ENCODE data around the gene SUCLG2. TPM values are rescaled to one million over a fixed set of nuclear protein-coding genes. Genes with fewer than 3 reads are reported as not detected.

The SUCLG2 gene
- total and polyA plus RNA-seq, 10 of the 15 experiments (the other 5 are each of a cell fraction or from before 2014, with no cell fraction given): 17.8 to 50.9 (median 37.2) TPM

- TF ChIP-seq SUPT20H (IDR thresholded peaks at IDR 0.05; ENCODE audit: borderline replicate concordance, control insufficient read depth, low read depth, low read length) (no peak), CEBPZ (IDR thresholded peaks at IDR 0.05; ENCODE audit: low read depth, low read length) (no peak), ZBTB4 (CRISPR knock-in tag; IDR thresholded peaks at IDR 0.05) (no peak), SREBF1 (IDR thresholded peaks at IDR 0.05; ENCODE audit: low read length) (no peak), RFX5 (IDR thresholded peaks at IDR 0.05; ENCODE audit: low read depth, low read length) (no peak), EP300 (IDR thresholded peaks at IDR 0.05; ENCODE audit: borderline replicate concordance in 1 of 2, control insufficient read depth in 1 of 2, low read depth in 2 of 2, low read length in 2 of 2) (no peak), ELK1 (IDR thresholded peaks at IDR 0.05; ENCODE audit: low read depth, low read length) (no peak), MXI1 (IDR thresholded peaks at IDR 0.05; ENCODE audit: low read depth, low read length) (no peak; the same call in none of the 2 replicates), FOXM1 (IDR thresholded peaks at IDR 0.05; ENCODE audit: low read depth, low read length) (no peak)
- TF ChIP-seq, protein P1, sequence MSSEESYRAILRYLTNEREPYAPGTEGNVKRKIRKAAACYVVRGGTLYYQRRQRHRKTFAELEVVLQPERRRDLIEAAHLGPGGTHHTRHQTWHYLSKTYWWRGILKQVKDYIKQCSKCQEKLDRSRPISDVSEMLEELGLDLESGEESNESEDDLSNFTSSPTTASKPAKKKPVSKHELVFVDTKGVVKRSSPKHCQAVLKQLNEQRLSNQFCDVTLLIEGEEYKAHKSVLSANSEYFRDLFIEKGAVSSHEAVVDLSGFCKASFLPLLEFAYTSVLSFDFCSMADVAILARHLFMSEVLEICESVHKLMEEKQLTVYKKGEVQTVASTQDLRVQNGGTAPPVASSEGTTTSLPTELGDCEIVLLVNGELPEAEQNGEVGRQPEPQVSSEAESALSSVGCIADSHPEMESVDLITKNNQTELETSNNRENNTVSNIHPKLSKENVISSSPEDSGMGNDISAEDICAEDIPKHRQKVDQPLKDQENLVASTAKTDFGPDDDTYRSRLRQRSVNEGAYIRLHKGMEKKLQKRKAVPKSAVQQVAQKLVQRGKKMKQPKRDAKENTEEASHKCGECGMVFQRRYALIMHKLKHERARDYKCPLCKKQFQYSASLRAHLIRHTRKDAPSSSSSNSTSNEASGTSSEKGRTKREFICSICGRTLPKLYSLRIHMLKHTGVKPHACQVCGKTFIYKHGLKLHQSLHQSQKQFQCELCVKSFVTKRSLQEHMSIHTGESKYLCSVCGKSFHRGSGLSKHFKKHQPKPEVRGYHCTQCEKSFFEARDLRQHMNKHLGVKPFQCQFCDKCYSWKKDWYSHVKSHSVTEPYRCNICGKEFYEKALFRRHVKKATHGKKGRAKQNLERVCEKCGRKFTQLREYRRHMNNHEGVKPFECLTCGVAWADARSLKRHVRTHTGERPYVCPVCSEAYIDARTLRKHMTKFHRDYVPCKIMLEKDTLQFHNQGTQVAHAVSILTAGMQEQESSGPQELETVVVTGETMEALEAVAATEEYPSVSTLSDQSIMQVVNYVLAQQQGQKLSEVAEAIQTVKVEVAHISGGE (CRISPR knock-in tag; IDR thresholded peaks at IDR 0.05): no peak
- TF ChIP-seq, protein P2, sequence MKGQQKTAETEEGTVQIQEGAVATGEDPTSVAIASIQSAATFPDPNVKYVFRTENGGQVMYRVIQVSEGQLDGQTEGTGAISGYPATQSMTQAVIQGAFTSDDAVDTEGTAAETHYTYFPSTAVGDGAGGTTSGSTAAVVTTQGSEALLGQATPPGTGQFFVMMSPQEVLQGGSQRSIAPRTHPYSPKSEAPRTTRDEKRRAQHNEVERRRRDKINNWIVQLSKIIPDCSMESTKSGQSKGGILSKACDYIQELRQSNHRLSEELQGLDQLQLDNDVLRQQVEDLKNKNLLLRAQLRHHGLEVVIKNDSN (IDR thresholded peaks at IDR 0.05; ENCODE audit: borderline replicate concordance, extremely low read length, insufficient read depth, low read depth, low read length): no peak
Measured at GRCh38 chr3:67654099-67654843, at the start of gene SUCLG2 (continued).
